ENCODE data around the gene TNFSF12. TPM values are rescaled to one million over a fixed set of nuclear protein-coding genes. Genes with fewer than 3 reads are reported as not detected.

TNFSF12 gene
- total and polyA plus RNA-seq, 9 of the 15 experiments (the other 6 are each of a cell fraction or from before 2014, with no cell fraction given), result 0.03 to 0.95 (median 0.19) TPM; not detected in 3

GRCh38 chr17:7591596-7591995 is 42.7 kb downstream of the TNFSF12 start:
- 96% methylated on average over 3 of the region's 5 CpGs for WGBS (ENCODE audit: insufficient coverage, low coverage, missing lambda C conversion rate)
- no peaks in the 10 kb centered on the region for H3K27me3 ChIP-seq (ENCODE audit: control insufficient read depth in 2 of 2, insufficient read depth in 2 of 2, low read length in 2 of 2)
- peaks cover 25% of the 10 kb centered on the region for H3K79me2 ChIP-seq (ENCODE audit: control insufficient read depth, insufficient read depth, low read length)
- DNase-seq (ENCODE audit: extremely low read depth in 1 of 4, low spot score in 3 of 4) (no peak), ATAC-seq (no peak), FAIRE-seq (no peak)
- peaks cover 20 to 34% of the 10 kb centered on the region in 2 experiments for H3K4me1 ChIP-seq (replicated peaks in 1 of 2; ENCODE audit: control insufficient read depth in 2 of 2, insufficient read depth in 2 of 2, low read length in 2 of 2)
- CTCF ChIA-PET (ENCODE audit: low intra/inter-chr PET ratio), result no interaction called here
- intact Hi-C loops (cut with micrococcal nuclease) (no loop called here), in situ Hi-C loops (cut with MboI) (no loop called here)
- no peaks in the 10 kb centered on the region for H4K20me1 ChIP-seq (replicated peaks; ENCODE audit: control insufficient read depth, insufficient read depth, low read length)
- no peak overlapping the region for H3K4me2 ChIP-seq (ENCODE audit: insufficient read depth, low read length)
- no TSS peak for BruUV-seq (replicated peaks)
- no peak overlapping the region for H3K4me3 ChIP-seq
- H2AFZ ChIP-seq (ENCODE audit: low read depth, low read length), result no peak overlapping the region
- H3K27ac ChIP-seq (ENCODE audit: extremely low read depth, low read depth, low read length), result no peak overlapping the region
- no peak overlapping the region for H3K9ac ChIP-seq (ENCODE audit: insufficient read depth in 1 of 2, low read depth in 2 of 2, low read length in 2 of 2)
- POLR2A ChIA-PET, result interaction anchor here (0.6 to 0.7 kb wide), 3 partner anchors 10 to 14 kb away, joined by 3 to 4 read pairs (median 3); no protein-coding TSS in a partner anchor
- H3K36me3 ChIP-seq (ENCODE audit: control insufficient read depth, insufficient read depth, low read length), result peaks cover 91% of the 10 kb centered on the region
- no peaks in the 10 kb centered on the region for H3K9me1 ChIP-seq (ENCODE audit: control insufficient read depth, insufficient read depth, low read length)
- no peaks in the 10 kb centered on the region for H3K9me3 ChIP-seq (replicated peaks; ENCODE audit: control insufficient read depth, insufficient read depth, low read depth, low read length)
- TF ChIP-seq ARNT (IDR thresholded peaks at IDR 0.05), result no peak
- TF ChIP-seq MBD2 (IDR thresholded peaks at IDR 0.05; ENCODE audit: borderline replicate concordance, low read depth), result no peak
- no peak for TF ChIP-seq BDP1 (IDR thresholded peaks at IDR 0.05; ENCODE audit: insufficient read depth, insufficient read length)
- no peak for TF ChIP-seq ETV6 (IDR thresholded peaks at IDR 0.05; ENCODE audit: borderline replicate concordance in 1 of 2, low read depth in 2 of 2, low read length in 1 of 2)
- TF ChIP-seq ETV6 (CRISPR knock-in tag; IDR thresholded peaks at IDR 0.05; ENCODE audit: borderline replicate concordance), result no peak
- TF ChIP-seq, protein P1, sequence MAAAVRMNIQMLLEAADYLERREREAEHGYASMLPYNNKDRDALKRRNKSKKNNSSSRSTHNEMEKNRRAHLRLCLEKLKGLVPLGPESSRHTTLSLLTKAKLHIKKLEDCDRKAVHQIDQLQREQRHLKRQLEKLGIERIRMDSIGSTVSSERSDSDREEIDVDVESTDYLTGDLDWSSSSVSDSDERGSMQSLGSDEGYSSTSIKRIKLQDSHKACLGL (CRISPR knock-in tag; IDR thresholded peaks at IDR 0.05; ENCODE audit: borderline replicate concordance, poor library complexity, severe bottlenecking), result no peak
- no peak for TF ChIP-seq GTF2B (IDR thresholded peaks at IDR 0.05; ENCODE audit: extremely low read depth, insufficient read length)
- no peak for TF ChIP-seq ZNF507 (tag; conservative IDR thresholded peaks at IDR 0.05)
- TF ChIP-seq, protein P2, sequence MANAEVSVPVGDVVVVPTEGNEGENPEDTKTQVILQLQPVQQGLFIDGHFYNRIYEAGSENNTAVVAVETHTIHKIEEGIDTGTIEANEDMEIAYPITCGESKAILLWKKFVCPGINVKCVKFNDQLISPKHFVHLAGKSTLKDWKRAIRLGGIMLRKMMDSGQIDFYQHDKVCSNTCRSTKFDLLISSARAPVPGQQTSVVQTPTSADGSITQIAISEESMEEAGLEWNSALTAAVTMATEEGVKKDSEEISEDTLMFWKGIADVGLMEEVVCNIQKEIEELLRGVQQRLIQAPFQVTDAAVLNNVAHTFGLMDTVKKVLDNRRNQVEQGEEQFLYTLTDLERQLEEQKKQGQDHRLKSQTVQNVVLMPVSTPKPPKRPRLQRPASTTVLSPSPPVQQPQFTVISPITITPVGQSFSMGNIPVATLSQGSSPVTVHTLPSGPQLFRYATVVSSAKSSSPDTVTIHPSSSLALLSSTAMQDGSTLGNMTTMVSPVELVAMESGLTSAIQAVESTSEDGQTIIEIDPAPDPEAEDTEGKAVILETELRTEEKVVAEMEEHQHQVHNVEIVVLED (CRISPR knock-in tag; IDR thresholded peaks at IDR 0.05), result no peak
- TF ChIP-seq, protein P3, sequence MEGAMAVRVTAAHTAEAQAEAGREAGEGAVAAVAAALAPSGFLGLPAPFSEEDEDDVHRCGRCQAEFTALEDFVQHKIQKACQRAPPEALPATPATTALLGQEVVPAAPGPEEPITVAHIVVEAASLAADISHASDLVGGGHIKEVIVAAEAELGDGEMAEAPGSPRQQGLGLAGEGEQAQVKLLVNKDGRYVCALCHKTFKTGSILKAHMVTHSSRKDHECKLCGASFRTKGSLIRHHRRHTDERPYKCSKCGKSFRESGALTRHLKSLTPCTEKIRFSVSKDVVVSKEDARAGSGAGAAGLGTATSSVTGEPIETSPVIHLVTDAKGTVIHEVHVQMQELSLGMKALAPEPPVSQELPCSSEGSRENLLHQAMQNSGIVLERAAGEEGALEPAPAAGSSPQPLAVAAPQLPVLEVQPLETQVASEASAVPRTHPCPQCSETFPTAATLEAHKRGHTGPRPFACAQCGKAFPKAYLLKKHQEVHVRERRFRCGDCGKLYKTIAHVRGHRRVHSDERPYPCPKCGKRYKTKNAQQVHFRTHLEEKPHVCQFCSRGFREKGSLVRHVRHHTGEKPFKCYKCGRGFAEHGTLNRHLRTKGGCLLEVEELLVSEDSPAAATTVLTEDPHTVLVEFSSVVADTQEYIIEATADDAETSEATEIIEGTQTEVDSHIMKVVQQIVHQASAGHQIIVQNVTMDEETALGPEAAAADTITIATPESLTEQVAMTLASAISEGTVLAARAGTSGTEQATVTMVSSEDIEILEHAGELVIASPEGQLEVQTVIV (CRISPR knock-in tag; IDR thresholded peaks at IDR 0.05; ENCODE audit: borderline replicate concordance), result no peak
- no peak for TF ChIP-seq MAFF (IDR thresholded peaks at IDR 0.05; ENCODE audit: low read length)
- TF ChIP-seq SMARCC2 (IDR thresholded peaks at IDR 0.05; ENCODE audit: low read depth), result no peak
- TF ChIP-seq NFATC3 (IDR thresholded peaks at IDR 0.05), result no peak
- no peak for TF ChIP-seq SMAD1 (IDR thresholded peaks at IDR 0.05; ENCODE audit: low read depth, low read length, partially characterized antibody)
- TF ChIP-seq PHF8 (IDR thresholded peaks at IDR 0.05; ENCODE audit: borderline replicate concordance, low read length), result no peak
- TF ChIP-seq HDAC8 (tag; IDR thresholded peaks at IDR 0.05), result no peak
- no peak for TF ChIP-seq GATA2 (CRISPR knock-in tag; IDR thresholded peaks at IDR 0.05)
- no peak for TF ChIP-seq NCOA2 (IDR thresholded peaks at IDR 0.05; ENCODE audit: partially characterized antibody in 2 of 2)
- no peak for TF ChIP-seq HNRNPLL (IDR thresholded peaks at IDR 0.05; ENCODE audit: low read depth, low read length, poor library complexity, severe bottlenecking)
